ENCODE data around the gene PPP4R4.
"Not testable (repeated sequence)": the region's sequence is repeated elsewhere in the genome, so short reads cannot be mapped to it uniquely, and the experiment has no call there.

The PPP4R4 gene

GRCh38 chr14:94295360-94296180 lies 121.4 kb downstream of the PPP4R4 start:
- Histone ChIP-seq H3K27ac (replicated peaks) (no peak overlapping the region), H3K4me3 (replicated peaks; ENCODE audit: insufficient read depth, low read length) (no peak overlapping the region), H3K27me3 (ENCODE audit: insufficient read depth, poor library complexity, severe bottlenecking) (no peaks in the 10 kb centered on the region)
- no peak for TF ChIP-seq GABPA (IDR thresholded peaks at IDR 0.05; ENCODE audit: low read depth)
- TF ChIP-seq, protein P1, sequence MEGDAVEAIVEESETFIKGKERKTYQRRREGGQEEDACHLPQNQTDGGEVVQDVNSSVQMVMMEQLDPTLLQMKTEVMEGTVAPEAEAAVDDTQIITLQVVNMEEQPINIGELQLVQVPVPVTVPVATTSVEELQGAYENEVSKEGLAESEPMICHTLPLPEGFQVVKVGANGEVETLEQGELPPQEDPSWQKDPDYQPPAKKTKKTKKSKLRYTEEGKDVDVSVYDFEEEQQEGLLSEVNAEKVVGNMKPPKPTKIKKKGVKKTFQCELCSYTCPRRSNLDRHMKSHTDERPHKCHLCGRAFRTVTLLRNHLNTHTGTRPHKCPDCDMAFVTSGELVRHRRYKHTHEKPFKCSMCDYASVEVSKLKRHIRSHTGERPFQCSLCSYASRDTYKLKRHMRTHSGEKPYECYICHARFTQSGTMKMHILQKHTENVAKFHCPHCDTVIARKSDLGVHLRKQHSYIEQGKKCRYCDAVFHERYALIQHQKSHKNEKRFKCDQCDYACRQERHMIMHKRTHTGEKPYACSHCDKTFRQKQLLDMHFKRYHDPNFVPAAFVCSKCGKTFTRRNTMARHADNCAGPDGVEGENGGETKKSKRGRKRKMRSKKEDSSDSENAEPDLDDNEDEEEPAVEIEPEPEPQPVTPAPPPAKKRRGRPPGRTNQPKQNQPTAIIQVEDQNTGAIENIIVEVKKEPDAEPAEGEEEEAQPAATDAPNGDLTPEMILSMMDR (IDR thresholded peaks at IDR 0.05; ENCODE audit: insufficient read depth, low read length) = no peak
- TF ChIP-seq REST (IDR thresholded peaks at IDR 0.05; ENCODE audit: insufficient replicate concordance, low read depth) = no peak
- no peak for TF ChIP-seq SPI1 (IDR thresholded peaks at IDR 0.05; ENCODE audit: borderline replicate concordance, low read depth)
- TF ChIP-seq POLR2AphosphoS5 (IDR thresholded peaks at IDR 0.05; ENCODE audit: low read depth) = no peak
- DNase-seq (ENCODE audit: low read depth in 1 of 2, low spot score in 1 of 2) = no peak

DNA sequence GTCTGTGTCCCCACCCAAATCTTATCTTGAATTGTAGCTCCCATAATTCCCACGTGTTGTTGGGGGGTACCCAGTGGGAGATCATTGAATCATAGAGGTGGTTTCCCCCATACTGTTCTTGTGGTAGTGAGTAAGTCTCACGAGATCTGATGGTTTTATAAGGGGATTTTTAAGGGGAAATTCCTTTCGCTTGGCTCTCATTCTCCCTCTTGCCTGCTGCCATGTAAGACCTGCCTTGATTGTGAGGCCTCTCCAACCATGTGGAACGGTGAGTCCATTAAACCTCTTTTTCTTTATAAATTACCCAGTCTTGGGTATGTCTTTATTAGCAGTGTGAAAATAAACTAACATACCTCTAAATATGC lies 122.0 kb downstream of the PPP4R4 start:
- not testable (repeated sequence) for H3K4me3 ChIP-seq (replicated peaks; ENCODE audit: insufficient read depth, low read length); DNase-seq (ENCODE audit: low read depth in 1 of 2, low spot score in 1 of 2); H3K27me3 ChIP-seq (ENCODE audit: insufficient read depth, poor library complexity, severe bottlenecking); H3K27ac ChIP-seq (replicated peaks)

GRCh38 chr14:94298130-94298529 lies 124.0 kb downstream of the PPP4R4 start:
- no peak overlapping the region for H3K27ac ChIP-seq (replicated peaks)
- no peak overlapping the region for H3K4me3 ChIP-seq (replicated peaks; ENCODE audit: insufficient read depth, low read length)
- no peak for TF ChIP-seq SPI1 (IDR thresholded peaks at IDR 0.05; ENCODE audit: borderline replicate concordance, low read depth)
- TF ChIP-seq, protein P1 (IDR thresholded peaks at IDR 0.05; ENCODE audit: insufficient read depth, low read length) = no peak
- TF ChIP-seq GABPA (IDR thresholded peaks at IDR 0.05; ENCODE audit: low read depth) = no peak
- TF ChIP-seq REST (IDR thresholded peaks at IDR 0.05; ENCODE audit: insufficient replicate concordance, low read depth) = no peak
- no peak for TF ChIP-seq POLR2AphosphoS5 (IDR thresholded peaks at IDR 0.05; ENCODE audit: low read depth)
- no peak for DNase-seq (ENCODE audit: low read depth in 1 of 2, low spot score in 1 of 2)
- H3K27me3 ChIP-seq (ENCODE audit: insufficient read depth, poor library complexity, severe bottlenecking) = no peaks in the 10 kb centered on the region

GRCh38 chr14:94303111-94303510 lies 129.0 kb downstream of the PPP4R4 start:
- Histone ChIP-seq H3K4me3 (replicated peaks; ENCODE audit: insufficient read depth, low read length) (no peak overlapping the region), H3K27ac (replicated peaks) (no peak overlapping the region), H3K27me3 (ENCODE audit: insufficient read depth, poor library complexity, severe bottlenecking) (no peaks in the 10 kb centered on the region)
- no peak for DNase-seq (ENCODE audit: low read depth in 1 of 2, low spot score in 1 of 2)
- TF ChIP-seq REST (IDR thresholded peaks at IDR 0.05; ENCODE audit: insufficient replicate concordance, low read depth) (no peak), GABPA (IDR thresholded peaks at IDR 0.05; ENCODE audit: low read depth) (no peak), POLR2AphosphoS5 (IDR thresholded peaks at IDR 0.05; ENCODE audit: low read depth) (no peak), SPI1 (IDR thresholded peaks at IDR 0.05; ENCODE audit: borderline replicate concordance, low read depth) (no peak)
- TF ChIP-seq, protein P1 (IDR thresholded peaks at IDR 0.05; ENCODE audit: insufficient read depth, low read length) = no peak

Measured in HL-60 (cell line).